Choroid plexus epithelial cell (primary cell): ENCODE measurements around the gene ENTR1.

Experiments used
- DNase-seq: peaks from one replicate; pipeline ENCODE4 v3.0.0-alpha.2; 2010; ENCODE audit warnings: low read depth
- H3K4me3 ChIP-seq: 2 replicates; pipeline ENCODE4 v1.5.1; 2011; ENCODE audit warnings: low read depth, mild to moderate bottlenecking, control low read depth, low read length, moderate library complexity
- TF ChIP-seq, protein P1 (sequence below): conservative IDR thresholded peaks from 2 replicates; pipeline ENCODE4 v1.5.1; 2011; ENCODE audit warnings: low read depth, mild to moderate bottlenecking, control low read depth, inconsistent platforms, low read length, moderate library complexity

The ENTR1 gene

DNA sequence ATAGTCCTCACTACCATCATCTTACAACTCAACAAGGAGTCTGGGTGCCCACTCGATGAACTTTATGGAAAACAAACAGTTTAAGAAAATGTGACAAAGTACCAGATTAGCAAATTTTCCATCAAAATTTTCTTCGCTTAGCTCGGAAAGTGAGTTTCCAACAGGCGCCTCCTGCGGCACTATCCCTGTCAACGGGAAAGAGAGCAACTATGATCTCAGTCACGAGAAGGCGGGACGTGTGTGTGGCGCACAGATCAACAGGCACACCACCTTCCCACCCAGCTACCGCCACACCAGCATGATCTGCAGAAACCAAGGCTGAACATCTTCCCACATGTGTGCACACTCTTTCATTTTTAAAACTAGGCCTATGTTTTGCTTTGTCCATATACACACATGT is 42.9 kb upstream of the ENTR1 start:
- no peak overlapping the region for H3K4me3 ChIP-seq
- TF ChIP-seq, protein P1, sequence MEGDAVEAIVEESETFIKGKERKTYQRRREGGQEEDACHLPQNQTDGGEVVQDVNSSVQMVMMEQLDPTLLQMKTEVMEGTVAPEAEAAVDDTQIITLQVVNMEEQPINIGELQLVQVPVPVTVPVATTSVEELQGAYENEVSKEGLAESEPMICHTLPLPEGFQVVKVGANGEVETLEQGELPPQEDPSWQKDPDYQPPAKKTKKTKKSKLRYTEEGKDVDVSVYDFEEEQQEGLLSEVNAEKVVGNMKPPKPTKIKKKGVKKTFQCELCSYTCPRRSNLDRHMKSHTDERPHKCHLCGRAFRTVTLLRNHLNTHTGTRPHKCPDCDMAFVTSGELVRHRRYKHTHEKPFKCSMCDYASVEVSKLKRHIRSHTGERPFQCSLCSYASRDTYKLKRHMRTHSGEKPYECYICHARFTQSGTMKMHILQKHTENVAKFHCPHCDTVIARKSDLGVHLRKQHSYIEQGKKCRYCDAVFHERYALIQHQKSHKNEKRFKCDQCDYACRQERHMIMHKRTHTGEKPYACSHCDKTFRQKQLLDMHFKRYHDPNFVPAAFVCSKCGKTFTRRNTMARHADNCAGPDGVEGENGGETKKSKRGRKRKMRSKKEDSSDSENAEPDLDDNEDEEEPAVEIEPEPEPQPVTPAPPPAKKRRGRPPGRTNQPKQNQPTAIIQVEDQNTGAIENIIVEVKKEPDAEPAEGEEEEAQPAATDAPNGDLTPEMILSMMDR: no peak
- DNase-seq: no peak

DNA sequence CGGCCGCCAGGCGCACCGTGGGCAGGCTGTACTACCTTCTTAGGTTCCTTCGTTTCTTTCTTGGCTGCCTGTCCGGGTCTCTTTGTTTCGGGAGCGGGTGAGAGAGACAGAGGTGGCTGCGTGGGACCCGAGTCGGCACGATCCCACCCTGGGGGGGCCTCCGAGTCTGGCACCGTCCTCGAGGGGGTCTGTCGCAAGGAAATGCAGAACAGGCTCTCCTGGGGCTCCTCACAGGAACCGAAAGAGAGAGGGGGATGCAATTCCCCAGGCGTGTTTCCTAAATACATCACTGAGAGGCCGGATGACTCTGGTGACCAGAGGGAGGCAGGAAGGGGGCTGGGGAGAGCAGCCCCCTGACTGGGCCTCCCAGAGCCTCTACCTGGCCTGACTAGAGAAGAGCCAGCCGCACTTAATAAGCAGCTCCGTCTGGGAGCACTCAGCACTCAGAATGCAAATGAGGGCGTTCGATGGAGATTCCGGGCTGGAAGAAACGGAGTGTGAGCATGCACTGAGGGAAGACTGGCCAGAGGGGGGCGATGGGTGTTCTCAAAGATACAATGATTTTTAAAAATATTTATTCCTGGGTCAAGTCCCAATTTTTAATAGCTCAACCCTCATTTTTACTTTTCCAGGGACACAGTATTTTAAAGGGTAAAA is 40.9 kb upstream of the ENTR1 start:
- TF ChIP-seq, protein P1: peak; percentile 30
- no peak for DNase-seq
- H3K4me3 ChIP-seq: no peak overlapping the region

DNA sequence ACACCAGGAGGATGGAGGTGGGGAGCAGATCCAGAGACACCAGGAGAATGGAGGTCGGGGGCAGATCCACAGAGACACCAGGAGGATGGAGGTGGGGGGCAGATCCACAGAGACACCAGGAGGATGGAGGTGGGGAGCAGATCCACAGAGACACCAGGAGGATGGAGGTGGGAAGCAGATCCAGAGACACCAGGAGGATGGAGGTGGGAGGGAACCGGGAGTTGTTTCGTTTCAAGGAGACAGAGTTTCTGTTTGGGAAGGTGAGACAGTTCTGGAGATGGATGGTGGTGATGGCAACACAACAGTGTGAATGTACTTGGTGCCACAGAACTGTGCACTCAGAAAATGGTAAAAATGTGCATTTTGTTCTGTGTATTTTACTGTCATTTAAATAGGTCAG is 38.2 kb upstream of the ENTR1 start:
- no peak overlapping the region for H3K4me3 ChIP-seq
- DNase-seq: no peak
- TF ChIP-seq, protein P1: no peak

DNA sequence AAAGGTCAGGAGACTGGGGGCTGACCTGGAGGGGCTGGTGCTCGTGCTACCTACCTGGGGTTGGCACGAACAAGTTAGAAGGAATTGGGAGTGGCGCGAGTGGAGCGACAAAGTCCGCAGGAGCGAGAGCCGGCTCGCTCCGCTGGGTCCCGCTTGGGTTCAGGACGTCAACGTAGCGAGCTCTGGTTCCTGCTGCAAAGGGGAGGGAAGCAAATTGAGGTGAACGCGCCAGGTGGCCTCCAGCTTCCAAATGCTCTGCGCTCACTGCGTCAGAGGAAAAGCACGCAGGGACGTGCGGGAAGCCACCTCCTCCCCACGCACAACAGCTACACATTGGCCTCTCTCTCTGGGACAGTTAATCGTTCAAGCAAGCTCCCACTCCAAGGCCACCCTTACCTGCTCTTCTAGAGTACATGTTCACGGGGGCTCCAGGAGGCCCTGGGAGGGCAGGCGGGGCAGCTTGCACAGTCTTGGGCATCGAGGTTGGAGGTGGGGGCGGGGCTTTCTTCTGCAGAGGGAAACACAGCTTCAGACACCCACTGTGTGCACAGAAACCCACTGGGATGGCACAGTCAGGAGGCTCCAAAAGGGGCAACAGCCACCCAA is 36.9 kb upstream of the ENTR1 start:
- TF ChIP-seq, protein P1: no peak
- no peak overlapping the region for H3K4me3 ChIP-seq
- DNase-seq: no peak

DNA sequence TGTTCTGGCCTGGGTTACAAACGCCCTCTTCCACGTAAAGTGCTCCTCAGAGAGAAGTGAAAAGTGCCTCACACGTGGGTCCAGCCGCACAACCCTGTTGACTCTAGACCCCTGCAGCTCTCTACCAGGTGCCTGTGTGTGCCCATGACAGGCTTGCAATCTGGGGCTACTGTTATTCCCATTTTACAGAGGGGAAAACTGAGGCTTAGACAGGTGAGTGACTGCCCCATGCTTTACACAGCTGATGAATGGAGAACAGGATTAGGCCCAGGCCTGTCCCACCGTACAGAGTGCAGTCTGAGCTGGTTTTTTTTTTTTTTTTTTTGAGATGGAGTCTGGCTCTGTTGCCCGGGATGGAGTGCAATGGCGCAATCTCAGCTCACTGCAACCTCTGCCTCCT is 35.4 kb upstream of the ENTR1 start:
- no peak for DNase-seq
- TF ChIP-seq, protein P1: no peak
- H3K4me3 ChIP-seq: no peak overlapping the region

DNA sequence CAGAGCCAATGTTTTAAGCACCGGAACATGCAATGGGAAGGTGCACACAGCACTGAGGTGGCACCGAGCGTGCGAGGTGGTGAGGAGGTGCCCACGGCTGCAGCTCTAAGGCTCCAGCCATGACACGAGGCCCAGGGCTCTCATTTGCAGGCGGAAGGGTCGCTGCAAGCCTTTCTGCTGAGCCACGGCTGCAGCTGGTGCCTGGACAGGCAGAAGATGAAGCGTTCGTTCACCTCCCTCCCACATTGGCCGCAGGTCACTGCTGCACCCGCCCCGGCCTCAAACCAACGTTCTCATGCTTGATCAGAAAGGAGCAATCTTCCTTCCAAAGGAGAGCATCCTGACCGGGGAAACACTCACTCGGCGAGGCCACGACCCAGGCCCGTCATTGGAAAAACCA is 33.7 kb upstream of the ENTR1 start:
- no peak overlapping the region for H3K4me3 ChIP-seq
- no peak for DNase-seq
- TF ChIP-seq, protein P1: no peak

DNA sequence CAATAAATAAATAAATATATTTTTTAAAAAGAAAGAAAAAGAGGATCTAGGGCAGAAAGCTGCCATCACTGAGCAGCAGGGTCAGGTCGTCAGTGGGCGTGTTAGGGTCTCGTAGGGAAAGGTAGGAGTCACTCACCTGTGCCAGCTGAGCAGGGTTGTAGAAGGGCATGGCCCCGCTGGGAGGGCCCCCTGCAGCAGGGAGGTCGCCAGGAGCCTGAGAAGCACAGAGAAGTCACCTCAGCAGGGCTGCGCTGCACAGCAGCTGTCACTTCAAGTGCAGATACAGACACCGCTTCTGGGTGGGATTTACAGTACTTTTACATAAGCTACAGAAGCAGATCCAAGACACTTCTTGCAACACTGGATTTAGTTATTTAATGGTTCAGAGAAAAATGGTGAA is 33.3 kb upstream of the ENTR1 start:
- no peak for DNase-seq
- H3K4me3 ChIP-seq: no peak overlapping the region
- TF ChIP-seq, protein P1: no peak
